Measurements from ENCODE around the gene ACTG1.

The ACTG1 gene

DNA sequence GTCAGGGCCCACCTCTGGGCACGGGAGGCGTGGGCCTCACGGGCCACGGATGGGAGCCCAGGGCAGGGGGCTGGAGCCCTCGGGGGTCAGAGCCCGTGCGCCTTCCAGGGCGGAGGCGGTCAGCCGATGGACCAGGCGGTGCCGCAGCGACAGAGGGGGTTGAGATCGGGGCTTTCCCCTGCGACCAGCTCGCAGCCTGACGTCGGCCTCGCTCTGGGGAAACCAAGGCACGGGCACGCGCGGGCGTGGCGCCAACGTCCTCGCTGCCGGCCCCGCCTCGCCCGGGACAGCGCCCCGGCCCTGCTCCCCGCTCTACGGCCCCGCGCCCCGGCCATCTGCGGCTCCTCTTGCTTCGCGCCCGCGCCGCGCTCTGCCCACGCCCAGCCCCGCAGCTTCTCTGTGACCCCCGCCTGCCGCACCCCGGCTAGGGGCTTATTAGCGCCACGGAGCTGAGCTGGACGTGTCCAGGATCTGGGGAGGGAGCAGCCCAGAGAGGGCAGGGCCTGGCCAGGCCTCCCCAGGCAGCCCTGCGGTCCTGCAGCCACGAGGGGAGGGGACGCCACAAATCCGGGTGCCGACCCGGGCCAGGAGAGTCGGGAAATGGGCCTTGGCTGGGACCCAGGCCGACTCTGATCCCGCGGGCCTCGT, 13.5 kb downstream of the ACTG1 start:
- DNase-seq (ENCODE audit: low read depth): no peak

DNA sequence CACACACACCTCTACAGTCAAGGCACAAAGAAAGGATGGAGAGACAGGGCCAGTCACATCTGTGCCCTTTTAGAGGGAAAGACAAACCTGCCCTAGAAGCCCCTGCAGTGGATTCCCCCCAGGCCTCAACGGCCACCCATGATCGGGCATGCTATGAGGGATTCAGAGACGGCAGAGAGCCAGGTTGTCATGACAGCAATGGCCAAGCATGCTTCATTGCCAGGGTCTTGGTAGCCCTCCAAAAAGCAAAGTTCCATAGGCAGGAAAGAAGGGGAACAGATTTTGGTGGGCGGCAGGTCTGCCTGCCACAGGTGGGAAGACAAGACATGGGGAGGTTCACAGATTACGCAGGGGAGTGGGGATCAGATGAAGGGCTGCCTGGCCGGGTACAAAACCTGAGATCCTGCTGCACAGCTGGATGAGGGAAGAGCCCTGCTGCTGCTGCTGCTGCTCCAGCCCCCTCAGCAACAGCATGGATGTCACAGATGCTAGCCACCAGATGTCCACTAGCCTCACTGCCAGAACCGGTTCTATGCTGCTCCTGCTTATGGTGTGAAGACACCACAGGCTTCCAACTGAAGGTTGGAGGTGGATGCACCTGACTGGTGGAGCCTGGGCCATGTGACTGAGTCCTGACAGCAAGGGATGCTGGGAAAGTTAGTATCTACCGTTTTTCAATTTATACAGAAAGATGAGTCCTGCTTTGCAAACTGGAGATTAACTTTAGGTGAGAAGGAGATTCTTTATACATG, 17.8 kb downstream of the ACTG1 start:
- DNase-seq (ENCODE audit: low read depth): no peak

DNA sequence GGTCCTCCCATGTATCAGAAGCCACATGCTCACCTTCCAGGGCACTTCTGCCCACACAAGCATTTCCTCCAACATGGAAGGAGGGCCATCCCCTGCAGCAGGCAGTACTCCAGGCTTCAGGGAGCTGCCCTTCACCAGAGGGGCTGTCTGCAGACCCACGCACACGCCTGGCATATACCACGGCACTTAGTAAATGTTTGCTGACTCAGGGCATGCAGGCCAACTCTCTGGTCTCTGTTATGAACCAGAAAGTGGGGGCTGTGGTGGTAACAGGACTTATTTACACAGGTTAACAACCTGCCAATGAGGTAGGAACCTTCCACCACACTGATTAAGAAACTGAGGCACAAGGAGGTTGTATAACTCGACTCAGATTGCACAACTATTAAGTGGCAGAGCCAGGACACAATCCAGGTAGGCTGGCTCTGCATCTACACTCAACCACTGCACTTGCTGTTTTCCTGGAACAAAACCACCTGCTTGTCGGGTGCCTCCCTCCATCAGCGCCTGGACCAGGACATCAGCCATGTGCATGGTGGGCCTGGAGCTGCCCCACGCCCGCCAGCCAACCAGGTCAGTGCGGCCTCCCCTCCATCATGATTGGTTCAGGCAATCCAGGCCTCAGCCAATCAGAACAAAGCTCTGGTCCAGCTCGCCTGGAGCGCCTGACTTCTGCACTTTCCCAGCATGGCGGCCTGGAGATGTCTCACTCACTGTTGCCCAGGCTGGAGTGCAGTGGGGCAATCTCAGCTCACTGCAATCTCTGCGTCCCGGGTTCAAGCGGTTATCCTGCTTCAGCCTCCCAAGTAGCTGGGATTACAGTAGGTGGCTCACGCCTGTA, 19.2 kb downstream of the ACTG1 start:
- DNase-seq (ENCODE audit: low read depth): no peak

DNA sequence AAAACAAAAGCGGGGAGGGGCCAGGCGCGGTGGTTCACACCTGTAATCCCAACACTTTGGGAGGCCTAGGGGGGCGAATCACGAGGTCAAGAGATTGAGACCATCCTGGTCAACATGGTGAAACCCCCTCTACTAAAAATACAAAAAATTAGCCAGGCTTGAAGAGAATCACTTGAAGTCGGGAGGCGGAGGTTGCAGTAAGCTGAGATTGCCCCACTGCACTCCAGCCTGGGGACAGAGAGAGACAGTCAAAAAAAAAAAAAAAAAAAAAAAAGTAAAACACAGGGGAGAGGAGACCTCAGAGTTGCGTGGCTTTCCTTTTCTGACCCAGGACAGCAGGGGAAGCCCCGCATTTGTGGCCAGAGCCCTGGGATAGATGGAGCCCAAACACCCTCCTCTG, 19.9 kb downstream of the ACTG1 start:
- DNase-seq (ENCODE audit: low read depth): no peak

DNA sequence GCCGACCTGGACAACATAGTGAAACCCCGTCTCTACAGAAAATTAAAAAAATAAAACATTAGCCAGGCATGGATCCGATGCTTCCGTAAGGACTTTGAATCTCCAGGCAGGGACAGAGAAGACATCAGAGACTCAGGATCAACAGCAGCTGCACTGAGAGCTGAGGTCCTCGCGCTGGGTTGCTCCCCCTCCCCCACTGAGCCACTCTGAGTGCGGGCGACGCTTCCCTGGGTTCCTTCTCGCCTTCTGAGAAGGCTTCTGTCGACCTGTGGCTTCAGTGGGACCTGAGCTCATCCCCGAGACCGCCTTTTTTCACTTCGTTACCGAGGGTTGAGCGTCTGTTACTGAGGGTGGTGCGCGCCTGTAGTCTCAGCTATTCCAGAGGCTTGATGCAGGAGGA, 20.4 kb downstream of the ACTG1 start:
- no peak for DNase-seq (ENCODE audit: low read depth)

DNA sequence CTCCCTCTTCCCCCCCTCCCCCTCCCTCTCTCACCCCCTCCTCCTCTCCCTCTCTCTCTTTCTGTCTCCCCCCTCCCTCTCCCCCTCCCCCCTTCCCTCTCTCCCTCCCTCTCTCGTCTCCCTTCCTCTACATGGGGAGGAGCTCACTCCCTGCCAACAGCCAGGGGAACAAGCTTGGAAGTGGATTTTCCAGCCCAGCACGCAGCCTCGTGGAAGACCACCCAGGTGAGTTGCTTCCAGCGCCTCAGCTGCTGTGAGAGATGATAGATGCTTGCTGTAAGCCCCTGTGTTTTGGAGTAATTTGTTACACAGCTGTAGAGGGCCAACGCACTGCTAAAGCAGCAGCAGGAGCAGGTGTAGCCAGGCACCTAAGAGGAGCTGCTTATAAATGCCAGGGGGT, 20.8 kb downstream of the ACTG1 start:
- no peak for DNase-seq (ENCODE audit: low read depth)

DNA sequence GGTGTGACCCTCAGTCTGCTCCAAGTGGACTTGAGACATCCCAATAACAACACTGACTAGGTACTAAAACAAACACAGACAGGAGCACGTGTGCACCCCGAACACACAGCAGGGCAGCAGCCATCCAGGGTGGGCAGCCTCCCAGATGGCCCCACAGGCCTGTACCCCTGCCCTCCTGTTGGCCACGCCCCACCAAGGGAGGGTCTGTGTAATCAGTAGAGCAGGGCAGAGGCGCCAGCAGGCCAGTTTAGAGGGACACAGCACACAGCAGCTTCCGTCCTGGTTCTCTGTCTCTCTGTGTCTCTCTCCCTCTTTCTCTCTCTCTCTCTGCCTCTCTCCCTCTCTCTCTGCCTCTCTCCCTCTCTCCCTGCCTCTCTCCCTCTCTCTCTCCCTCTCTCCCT, 21.4 kb downstream of the ACTG1 start:
- no peak for DNase-seq (ENCODE audit: low read depth)

DNA sequence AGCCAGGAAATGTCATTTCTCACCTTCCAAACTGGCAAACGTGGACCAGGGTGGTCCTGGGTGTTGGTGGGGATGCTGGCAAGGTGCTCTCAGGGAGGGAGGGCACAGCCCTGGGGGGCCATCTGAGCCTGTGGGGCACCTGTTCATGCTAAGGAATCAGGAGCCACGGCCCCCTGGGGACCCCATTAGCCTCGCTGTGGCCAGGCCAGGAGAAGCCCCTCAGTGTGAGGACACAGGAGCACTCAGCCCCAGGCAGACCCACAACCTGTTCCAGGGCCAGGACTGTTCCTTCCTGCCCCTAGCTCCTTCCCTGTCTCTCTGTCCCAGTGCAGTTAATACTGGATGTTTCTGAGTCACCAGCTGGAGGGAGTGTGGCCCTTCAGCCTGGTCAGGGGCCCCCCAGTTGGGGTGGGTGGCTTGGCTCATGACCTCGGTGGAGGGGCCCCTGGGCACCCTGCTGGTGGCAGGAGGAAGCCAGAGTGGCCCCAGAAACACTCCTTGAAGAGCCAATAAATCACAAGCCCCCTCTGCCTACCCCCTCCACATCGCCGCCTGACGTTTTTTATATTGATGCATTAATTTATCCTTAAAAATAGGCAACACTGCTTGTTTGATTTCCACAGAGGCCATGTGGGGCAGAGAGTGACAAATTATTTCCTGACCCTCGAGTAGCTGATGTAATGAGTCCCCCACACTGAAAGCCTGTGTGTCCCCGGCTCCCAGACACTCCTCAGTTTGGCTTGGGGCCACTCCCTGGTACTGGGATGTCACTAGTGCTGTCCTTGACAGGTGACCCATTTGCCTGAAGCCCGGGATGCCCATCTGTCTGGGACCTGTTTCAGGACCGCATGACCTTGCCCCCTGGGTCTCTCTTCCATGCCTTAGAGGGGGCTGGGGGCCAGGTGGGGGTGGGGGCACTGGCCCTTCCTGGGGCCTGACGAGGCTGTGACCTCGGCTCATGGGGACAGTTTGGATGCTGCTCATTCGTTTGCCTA, 22.3 kb downstream of the ACTG1 start:
- DNase-seq (ENCODE audit: low read depth): no peak

DNA sequence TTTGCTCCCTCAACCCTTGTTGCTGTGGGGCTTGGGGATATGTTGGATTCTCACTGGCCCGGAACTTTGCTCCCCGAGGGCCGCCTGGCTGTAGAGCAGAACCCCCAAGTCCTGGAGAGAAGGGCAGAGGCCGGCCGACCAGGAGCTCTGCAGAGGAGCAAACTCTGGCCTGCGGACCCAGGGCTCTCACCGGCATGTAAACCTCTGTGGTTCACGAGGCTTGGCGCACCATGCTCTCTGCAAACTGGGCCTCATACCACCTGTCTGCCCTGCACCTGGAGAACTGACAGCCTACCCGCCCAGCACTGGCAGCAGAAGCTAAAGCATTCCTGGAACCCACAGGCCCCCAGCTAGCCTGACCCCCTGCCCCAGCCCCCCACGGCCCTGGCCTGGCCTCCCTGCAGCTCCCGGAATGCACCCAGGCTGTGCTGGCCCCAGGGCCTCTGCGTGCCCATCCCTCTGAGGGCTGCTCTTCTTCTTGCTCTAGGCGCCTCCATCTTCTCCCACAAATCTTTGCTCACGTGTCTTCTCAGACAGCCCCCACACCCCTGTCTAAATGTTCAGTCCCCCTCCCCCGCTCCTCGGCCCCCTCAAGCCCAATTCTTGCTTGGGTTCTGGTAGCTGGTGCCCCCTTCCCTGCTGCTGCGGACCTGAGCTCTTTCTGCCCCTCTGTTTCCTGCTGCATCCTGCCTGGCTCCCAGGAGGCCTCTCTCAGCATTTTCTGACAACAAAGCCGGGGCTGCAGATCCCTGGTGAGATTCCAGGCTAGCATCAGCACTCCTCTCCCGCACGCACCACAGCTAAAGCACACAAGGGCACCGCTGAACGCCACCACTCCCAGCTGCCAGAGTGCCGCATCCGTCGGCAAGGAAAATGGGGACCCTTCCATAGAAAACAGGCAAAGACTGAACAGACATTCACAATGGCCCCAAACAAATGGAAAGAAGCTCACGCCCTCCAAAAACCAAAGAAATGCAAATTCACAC, 23.3 kb downstream of the ACTG1 start:
- DNase-seq (ENCODE audit: low read depth): no peak

DNA sequence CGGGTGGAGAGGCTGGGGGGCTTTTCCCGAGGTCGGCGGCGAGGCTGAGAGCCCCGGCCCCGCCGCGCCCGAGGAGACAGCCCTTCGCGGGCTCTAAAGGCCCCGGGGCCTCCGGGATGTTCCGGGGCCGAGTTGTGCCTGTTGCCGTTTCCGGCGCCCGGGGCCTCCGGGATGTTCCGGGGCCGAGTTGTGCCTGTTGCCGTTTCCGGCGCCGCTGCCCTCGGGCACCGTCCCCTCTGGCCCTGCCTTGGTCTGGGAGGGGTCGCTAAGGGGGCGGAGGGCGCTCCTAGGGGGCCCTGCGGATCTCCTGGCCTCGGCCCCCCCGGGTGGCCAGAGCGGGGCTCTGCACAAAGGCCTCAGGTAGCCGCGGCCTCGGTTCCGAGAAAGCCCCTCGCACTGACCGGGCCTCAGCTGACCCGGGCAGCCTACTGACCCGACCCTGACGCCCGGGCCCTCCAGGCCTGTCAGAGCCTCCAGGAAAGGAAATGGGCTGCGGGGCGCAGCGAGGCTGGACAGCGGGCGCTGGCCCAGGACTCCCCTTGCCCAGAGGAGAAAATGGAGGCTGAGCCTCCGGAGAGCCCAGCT, 24.2 kb downstream of the ACTG1 start:
- DNase-seq (ENCODE audit: low read depth): no peak

DNA sequence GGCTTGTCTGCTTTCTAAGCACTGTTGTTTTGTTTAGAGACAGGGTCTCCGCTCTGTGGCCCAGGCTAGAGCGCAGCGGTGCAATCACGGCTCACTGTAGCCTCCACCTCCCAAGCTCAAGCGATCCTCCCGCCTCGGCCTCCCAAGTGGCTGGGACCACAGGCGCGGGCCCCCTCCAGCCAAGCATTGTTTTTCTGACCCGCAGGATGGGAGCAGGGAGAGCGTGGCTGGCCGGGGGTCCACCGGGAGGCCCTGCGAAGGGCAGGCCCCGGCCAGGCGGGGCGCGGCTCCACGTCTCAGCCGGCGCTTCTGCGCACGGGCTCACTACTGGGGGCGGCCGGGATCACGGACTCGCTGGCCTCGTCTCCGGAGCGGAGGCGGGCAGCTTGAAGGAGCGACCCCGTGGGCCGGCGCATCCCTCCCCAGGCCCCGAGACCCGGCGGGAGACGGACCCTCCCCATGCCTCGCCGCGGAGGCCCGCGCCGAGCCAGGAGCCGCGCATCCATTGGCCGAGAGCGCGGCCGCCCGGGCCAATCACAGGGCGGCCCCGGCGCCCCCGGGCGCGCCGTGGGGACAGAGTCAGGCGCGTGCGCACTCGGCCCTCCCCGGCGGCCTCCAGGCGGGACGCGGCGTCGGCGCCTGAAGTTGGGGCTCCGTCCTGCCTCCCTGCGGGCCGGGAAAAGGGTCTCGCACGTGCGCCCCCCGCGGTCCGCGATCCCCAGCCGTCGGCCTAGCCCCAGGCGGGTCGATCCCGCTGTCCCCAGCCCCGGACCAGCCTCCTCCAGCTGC, 24.9 kb downstream of the ACTG1 start:
- DNase-seq (ENCODE audit: low read depth): peak; percentile 59

DNA sequence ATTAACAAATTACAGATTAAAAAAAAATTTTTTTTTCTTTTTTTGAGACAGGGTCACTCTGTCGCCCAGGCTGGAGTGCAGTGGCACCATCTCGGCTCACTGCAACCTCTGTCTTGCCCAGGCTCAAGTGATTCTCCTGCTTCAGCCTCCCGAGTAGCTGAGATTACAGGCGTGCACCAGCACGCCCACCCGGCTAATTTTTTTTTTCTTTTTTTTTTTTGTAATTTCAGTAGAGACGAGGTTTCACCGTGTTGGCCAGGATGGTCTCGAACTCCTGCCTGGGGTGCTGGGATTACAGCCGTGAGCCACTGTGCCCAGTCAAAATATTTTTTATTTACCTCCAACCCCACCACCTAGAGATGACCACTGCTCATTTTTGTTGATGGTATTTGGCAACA, 25.5 kb downstream of the ACTG1 start:
- no peak for DNase-seq (ENCODE audit: low read depth)

DNA sequence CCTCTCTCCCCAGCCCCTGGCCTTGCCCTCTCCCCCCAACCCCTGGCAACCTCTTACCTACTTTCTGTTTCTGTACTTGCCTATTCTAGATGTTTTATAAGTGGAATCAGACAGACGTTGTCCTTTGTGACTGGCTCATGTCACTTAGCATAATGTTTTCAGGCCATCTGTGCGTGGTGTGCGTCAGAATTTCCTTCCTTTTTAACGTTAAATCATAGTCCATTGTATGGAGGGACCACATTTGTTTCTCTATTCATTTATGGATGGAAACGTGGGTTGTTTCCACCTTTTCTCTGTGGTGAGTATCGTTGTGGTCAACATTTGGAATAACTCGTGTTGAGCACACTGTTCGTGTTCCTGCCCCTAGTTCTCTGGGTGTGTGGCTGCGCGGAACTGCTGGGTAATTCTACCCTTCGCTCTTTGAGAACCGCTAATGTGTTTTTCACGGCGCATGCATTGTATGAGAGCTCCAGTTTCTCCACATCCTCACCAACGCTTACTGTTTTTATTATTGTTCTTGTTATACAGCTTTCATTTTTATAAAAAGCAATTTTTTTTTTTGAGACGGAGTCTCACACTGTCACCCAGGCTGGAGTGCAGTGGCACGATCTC, 26.3 kb downstream of the ACTG1 start:
- DNase-seq (ENCODE audit: low read depth): no peak

DNA sequence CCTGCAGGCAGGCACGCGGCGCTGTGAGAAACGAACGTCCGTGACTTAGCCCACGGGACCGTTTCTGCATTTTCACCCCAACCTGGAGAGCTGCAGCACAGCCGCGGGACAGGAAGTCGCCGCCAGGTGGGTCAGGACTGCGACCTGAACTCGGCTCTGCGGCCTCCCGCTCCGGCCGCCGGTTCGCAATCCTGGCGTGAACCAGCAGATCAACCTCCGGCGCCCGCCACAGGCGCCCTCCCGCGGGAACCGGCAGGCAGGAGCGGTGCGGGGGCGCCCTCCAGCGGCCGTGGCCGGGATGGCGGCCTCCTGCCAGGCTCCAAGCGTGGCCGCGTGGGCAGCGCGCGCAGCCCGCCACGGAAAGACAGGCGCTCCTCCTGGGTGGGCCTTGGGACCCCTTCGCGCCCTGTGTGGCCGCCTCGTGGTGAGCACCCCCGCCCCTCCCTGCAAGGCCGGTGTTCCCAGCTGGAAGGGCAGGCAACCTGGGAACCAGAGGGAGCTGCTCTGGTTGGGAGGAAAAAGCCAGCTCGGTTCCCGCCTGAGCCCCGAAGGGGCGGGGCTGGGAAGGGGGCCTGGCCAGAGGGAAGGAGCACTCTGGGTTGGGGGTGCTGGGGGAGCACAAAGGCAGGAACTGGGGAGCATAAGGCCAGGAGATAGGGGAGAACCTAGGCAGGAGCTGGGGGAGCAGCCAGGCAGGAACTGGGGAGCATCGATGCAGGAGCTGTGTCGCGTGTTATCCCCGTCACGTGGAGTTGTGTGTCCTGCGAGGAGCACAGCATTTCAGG, 28.2 kb downstream of the ACTG1 start:
- DNase-seq (ENCODE audit: low read depth): peak; percentile 64

DNA sequence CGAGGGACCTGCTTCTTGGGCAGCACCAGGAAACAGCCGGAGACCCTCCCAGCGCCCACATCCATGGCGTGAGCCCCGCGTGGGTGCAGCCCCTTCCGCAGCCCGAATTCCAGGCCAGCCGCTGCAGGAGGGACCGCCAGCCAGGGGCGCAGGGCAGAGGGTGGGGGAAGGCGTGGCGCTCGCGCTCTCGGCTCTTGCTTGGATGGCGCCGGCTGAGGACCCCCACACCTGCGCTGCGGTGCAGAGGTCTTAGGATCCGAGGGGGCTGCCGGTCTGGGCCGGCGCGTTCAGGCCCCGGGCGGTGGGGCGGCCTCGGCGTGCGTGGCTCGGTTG, 28.8 kb downstream of the ACTG1 start:
- DNase-seq (ENCODE audit: low read depth): no peak

DNA sequence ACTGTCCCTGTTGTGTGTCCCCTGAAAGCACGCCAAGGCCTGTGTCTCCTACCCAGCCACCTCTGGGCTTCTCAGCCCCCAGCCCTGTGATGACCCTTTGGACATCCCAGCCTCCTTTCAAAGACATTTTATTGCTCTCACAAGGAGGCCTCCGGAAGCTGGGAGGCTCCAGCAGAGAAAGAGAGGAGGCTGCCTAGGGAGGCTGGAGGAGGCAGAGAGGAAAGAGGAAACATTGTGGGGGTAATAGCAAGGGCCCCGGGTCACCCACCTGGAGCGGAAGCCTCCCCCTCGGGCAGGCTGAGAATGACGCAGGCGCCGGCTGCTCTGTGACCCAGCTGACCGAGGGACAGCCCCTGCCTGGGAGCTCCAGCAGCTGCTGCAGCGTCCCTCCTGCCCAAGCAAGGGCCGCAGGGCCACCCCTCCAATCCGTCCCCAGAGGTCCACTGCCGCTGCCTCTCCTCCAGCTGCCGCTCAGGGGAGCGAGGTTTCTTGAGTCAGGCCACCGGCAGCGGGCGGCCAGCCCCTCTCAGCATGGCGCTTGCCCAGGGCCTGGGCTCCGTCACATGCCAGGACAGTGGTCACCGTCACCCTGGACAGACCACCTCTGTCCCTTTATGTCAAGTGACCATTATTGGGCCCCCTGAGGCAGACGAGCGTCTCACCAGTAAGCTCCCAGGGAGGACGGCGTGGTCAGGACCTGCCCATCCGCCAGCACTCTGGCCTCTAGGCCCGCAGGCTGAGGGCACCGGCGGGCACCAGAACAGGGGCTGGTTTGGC, 29.3 kb downstream of the ACTG1 start:
- DNase-seq (ENCODE audit: low read depth): no peak

DNA sequence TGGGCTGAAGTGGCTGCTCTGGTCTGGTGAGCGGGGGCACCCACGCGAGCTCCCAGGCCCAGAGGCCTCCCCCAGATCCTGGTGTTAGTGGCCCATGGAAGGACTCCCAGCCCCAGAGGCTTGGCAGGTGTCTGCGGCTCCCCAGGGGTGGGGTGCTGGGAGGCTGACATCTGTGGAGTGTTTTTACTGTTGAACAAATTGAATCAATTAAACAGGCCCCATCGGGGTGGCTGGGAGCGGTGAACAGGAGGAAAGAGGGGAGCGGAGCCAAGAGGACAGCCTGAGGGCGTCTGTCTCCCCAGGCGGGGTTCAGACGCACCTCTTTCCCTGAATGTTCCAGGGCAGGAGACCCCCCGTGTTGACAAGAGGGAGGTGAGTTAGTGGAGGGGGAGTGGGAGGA, 29.9 kb downstream of the ACTG1 start:
- DNase-seq (ENCODE audit: low read depth): no peak

Data from stimulated activated CD8-positive, alpha-beta memory T cell treated with anti-CD3 and anti-CD28 coated beads, Interleukin-7, amount 100 ng/mL, for 24 hours (primary cell).